Astrocyte (in vitro differentiated cells and primary cell): Measurements from ENCODE around the gene TOR2A.

Source experiments
- EZH2 ChIP-seq: IDR thresholded peaks from 2 replicates; pipeline ENCODE4 v1.6.1; 2012; ENCODE audit warnings: mild to moderate bottlenecking, low read length, inconsistent platforms; ENCODE audit not compliant: insufficient read depth
- TF ChIP-seq, protein P1 (sequence below): IDR thresholded peaks from 2 replicates; pipeline ENCODE4 v1.5.1; 2011; ENCODE audit warnings: low read depth, mild to moderate bottlenecking, inconsistent platforms, low read length, moderate library complexity; ENCODE audit not compliant: insufficient read depth

DNA sequence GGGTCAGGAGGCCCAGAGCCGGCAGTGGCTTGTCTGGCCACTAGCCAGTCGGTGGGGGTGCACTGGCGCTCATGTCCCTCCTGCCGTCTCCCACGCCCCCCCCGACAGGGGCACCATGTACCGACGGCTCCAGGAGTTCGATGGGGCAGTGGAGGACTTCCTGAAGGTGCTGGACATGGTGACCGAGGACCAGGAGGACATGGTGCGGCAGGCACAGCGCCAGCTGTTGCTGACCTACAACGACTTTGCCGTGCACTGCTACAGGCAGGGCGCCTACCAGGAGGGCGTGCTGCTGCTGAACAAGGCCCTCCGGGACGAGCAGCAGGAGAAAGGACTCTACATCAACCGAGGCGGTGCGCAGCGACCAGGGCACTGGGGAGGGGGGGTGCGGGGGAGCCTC is 11.1 kb downstream of the TOR2A start:
- TF ChIP-seq, protein P1, sequence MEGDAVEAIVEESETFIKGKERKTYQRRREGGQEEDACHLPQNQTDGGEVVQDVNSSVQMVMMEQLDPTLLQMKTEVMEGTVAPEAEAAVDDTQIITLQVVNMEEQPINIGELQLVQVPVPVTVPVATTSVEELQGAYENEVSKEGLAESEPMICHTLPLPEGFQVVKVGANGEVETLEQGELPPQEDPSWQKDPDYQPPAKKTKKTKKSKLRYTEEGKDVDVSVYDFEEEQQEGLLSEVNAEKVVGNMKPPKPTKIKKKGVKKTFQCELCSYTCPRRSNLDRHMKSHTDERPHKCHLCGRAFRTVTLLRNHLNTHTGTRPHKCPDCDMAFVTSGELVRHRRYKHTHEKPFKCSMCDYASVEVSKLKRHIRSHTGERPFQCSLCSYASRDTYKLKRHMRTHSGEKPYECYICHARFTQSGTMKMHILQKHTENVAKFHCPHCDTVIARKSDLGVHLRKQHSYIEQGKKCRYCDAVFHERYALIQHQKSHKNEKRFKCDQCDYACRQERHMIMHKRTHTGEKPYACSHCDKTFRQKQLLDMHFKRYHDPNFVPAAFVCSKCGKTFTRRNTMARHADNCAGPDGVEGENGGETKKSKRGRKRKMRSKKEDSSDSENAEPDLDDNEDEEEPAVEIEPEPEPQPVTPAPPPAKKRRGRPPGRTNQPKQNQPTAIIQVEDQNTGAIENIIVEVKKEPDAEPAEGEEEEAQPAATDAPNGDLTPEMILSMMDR: no peak
- TF ChIP-seq EZH2: no peak
